ENCODE measurements around the gene ADGRG6.
A peak's percentile ranks its signal among the peaks of the same experiment; 100 is the strongest.

ADGRG6 gene

GRCh38 chr6:142301651-142302391 lies at the start of gene ADGRG6 (continued):
- TF ChIP-seq ZNF354C (tag by site-specific recombination; IDR thresholded peaks at IDR 0.05; ENCODE audit: borderline replicate concordance, low read depth) (no peak), ZNF529 (tag by site-specific recombination; IDR thresholded peaks at IDR 0.05; ENCODE audit: insufficient replicate concordance) (no peak), ZNF366 (tag by site-specific recombination; conservative IDR thresholded peaks at IDR 0.05) (0 out of 2 replicates have a peak, but pooled peaks have one; percentile 17), ZNF660 (tag by site-specific recombination; IDR thresholded peaks at IDR 0.05) (no peak), OVOL3 (tag by site-specific recombination; IDR thresholded peaks at IDR 0.05) (0 out of 2 replicates have a peak, but pooled peaks have one; percentile 6), ZNF510 (tag by site-specific recombination; IDR thresholded peaks at IDR 0.05; ENCODE audit: insufficient replicate concordance) (no peak), ZNF501 (tag by site-specific recombination; IDR thresholded peaks at IDR 0.05) (peak; percentile 87), ZNF670 (tag by site-specific recombination; IDR thresholded peaks at IDR 0.05; ENCODE audit: low read depth) (no peak), ZSCAN4 (tag by site-specific recombination; IDR thresholded peaks at IDR 0.05) (no peak), ZNF544 (tag by site-specific recombination; IDR thresholded peaks at IDR 0.05) (no peak), ZNF223 (tag by site-specific recombination; IDR thresholded peaks at IDR 0.05) (no peak), ZNF830 (tag by site-specific recombination; IDR thresholded peaks at IDR 0.05; ENCODE audit: low read depth) (no peak), ZNF121 (tag by site-specific recombination; IDR thresholded peaks at IDR 0.05) (no peak), ZBTB21 (tag by site-specific recombination; IDR thresholded peaks at IDR 0.05) (no peak), ZNF341 (tag by site-specific recombination; IDR thresholded peaks at IDR 0.05; ENCODE audit: low read depth) (0 out of 2 replicates have a peak, but pooled peaks have one; percentile 12), KLF8 (tag by site-specific recombination; IDR thresholded peaks at IDR 0.05) (peak; percentile 79; the same call in 1 of the 2 replicates), ZNF132 (tag by site-specific recombination; IDR thresholded peaks at IDR 0.05; ENCODE audit: borderline replicate concordance) (no peak), GLIS2 (tag by site-specific recombination; IDR thresholded peaks at IDR 0.05) (peak; percentile 99), ZNF664 (tag by site-specific recombination; IDR thresholded peaks at IDR 0.05) (no peak), ZNF561 (tag by site-specific recombination; IDR thresholded peaks at IDR 0.05; ENCODE audit: borderline replicate concordance) (peak; percentile 74; the same call in 1 of the 2 replicates), ZNF274 (IDR thresholded peaks at IDR 0.05; ENCODE audit: low read length) (no peak), ZNF274 (tag by site-specific recombination; IDR thresholded peaks at IDR 0.05; ENCODE audit: borderline replicate concordance) (no peak), ZNF623 (tag by site-specific recombination; IDR thresholded peaks at IDR 0.05) (no peak), TRIM28 (IDR thresholded peaks at IDR 0.05; ENCODE audit: borderline replicate concordance, low read length) (no peak), ZNF549 (tag by site-specific recombination; IDR thresholded peaks at IDR 0.05) (no peak), ZNF391 (tag by site-specific recombination; IDR thresholded peaks at IDR 0.05; ENCODE audit: borderline replicate concordance, low read depth) (no peak), ZNF747 (tag by site-specific recombination; IDR thresholded peaks at IDR 0.05) (no peak), KLF16 (tag by site-specific recombination; IDR thresholded peaks at IDR 0.05) (peak; percentile 81; the same call in 1 of the 2 replicates), ZNF600 (tag by site-specific recombination; IDR thresholded peaks at IDR 0.05) (peak; percentile 78), ZNF324 (tag by site-specific recombination; IDR thresholded peaks at IDR 0.05) (peak; percentile 70; the same call in 1 of the 2 replicates), ZNF777 (tag by site-specific recombination; IDR thresholded peaks at IDR 0.05; ENCODE audit: borderline replicate concordance) (peak; percentile 96), ZIC2 (tag by site-specific recombination; IDR thresholded peaks at IDR 0.05) (peak; percentile 65), ZNF596 (tag by site-specific recombination; IDR thresholded peaks at IDR 0.05) (0 out of 2 replicates have a peak, but pooled peaks have one; percentile 23), KLF1 (tag by site-specific recombination; IDR thresholded peaks at IDR 0.05) (peak; percentile 49; the same call in 1 of the 2 replicates)
- TF ChIP-seq, protein P1, sequence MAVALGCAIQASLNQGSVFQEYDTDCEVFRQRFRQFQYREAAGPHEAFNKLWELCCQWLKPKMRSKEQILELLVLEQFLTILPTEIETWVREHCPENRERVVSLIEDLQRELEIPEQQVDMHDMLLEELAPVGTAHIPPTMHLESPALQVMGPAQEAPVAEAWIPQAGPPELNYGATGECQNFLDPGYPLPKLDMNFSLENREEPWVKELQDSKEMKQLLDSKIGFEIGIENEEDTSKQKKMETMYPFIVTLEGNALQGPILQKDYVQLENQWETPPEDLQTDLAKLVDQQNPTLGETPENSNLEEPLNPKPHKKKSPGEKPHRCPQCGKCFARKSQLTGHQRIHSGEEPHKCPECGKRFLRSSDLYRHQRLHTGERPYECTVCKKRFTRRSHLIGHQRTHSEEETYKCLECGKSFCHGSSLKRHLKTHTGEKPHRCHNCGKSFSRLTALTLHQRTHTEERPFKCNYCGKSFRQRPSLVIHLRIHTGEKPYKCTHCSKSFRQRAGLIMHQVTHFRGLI (tag by site-specific recombination; IDR thresholded peaks at IDR 0.05): 0 out of 2 replicates have a peak, but pooled peaks have one; percentile 21
- TF ChIP-seq, protein P2, sequence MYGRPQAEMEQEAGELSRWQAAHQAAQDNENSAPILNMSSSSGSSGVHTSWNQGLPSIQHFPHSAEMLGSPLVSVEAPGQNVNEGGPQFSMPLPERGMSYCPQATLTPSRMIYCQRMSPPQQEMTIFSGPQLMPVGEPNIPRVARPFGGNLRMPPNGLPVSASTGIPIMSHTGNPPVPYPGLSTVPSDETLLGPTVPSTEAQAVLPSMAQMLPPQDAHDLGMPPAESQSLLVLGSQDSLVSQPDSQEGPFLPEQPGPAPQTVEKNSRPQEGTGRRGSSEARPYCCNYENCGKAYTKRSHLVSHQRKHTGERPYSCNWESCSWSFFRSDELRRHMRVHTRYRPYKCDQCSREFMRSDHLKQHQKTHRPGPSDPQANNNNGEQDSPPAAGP (tag by site-specific recombination; IDR thresholded peaks at IDR 0.05): peak; percentile 69
